ENCODE results near the gene L3MBTL3.

DNA sequence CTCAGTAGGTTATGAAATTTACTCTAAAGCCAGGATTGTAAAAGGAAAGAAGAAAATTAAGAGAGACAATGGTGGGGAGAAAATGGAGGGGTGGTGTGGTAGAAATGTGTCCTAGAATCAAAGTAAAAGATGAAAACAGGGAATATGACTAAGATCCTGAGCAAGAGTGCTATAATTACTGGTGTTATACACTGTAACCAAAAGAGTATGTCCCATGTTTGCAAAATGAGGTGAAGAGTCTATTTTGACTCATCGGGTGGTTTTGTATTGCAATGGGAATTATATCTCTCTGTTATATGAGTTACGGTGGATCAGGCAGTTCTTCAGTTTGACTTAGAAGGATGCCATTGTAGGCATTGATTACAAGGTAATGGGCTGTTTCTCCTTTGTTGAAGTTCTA lies 8.5 kb downstream of the L3MBTL3 start:
- TF ChIP-seq, protein P1, sequence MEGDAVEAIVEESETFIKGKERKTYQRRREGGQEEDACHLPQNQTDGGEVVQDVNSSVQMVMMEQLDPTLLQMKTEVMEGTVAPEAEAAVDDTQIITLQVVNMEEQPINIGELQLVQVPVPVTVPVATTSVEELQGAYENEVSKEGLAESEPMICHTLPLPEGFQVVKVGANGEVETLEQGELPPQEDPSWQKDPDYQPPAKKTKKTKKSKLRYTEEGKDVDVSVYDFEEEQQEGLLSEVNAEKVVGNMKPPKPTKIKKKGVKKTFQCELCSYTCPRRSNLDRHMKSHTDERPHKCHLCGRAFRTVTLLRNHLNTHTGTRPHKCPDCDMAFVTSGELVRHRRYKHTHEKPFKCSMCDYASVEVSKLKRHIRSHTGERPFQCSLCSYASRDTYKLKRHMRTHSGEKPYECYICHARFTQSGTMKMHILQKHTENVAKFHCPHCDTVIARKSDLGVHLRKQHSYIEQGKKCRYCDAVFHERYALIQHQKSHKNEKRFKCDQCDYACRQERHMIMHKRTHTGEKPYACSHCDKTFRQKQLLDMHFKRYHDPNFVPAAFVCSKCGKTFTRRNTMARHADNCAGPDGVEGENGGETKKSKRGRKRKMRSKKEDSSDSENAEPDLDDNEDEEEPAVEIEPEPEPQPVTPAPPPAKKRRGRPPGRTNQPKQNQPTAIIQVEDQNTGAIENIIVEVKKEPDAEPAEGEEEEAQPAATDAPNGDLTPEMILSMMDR (IDR thresholded peaks at IDR 0.05): no peak
- TF ChIP-seq POLR2A (IDR thresholded peaks at IDR 0.05): no peak
- TF ChIP-seq POLR2AphosphoS5 (IDR thresholded peaks at IDR 0.05): no peak

Data from prostate gland (tissue), 2 donors.